HG03095 (cell line): ENCODE measurements around the gene MACF1.

Experiments
- ATAC-seq: cut with Tn5 transposase; IDR thresholded peaks from one replicate; pipeline ENCODE4 v1.9.1; 2021; ENCODE audit warnings: moderate library complexity; ENCODE audit not compliant: unreplicated experiment

The MACF1 gene

GRCh38 chr1:39391691-39392679 lies 187.5 kb downstream of the MACF1 start:
- no peak for ATAC-seq

GRCh38 chr1:39392851-39393573 lies 188.5 kb downstream of the MACF1 start:
- no peak for ATAC-seq

GRCh38 chr1:39393645-39394044 lies 189.2 kb downstream of the MACF1 start:
- ATAC-seq = no peak

- no peak for ATAC-seq
These were observed 189.6 kb downstream of the MACF1 start for GRCh38 chr1:39394059-39394458.

- ATAC-seq = no peak
These were observed 190.1 kb downstream of the MACF1 start for GRCh38 chr1:39394598-39394997.

GRCh38 chr1:39395357-39395831 lies 190.9 kb downstream of the MACF1 start:
- ATAC-seq = no peak

GRCh38 chr1:39396671-39397070 lies 192.2 kb downstream of the MACF1 start:
- no peak for ATAC-seq

- no peak for ATAC-seq
These were observed 193.0 kb downstream of the MACF1 start for GRCh38 chr1:39397487-39397886.

GRCh38 chr1:39398278-39399021 lies 194.0 kb downstream of the MACF1 start:
- no peak for ATAC-seq

GRCh38 chr1:39401106-39401505 lies 196.6 kb downstream of the MACF1 start:
- ATAC-seq = no peak

GRCh38 chr1:39404876-39405275 lies 200.4 kb downstream of the MACF1 start:
- ATAC-seq = no peak

- ATAC-seq = no peak
These were observed 200.9 kb downstream of the MACF1 start for GRCh38 chr1:39405358-39405757.

- ATAC-seq = no peak
These were observed 202.3 kb downstream of the MACF1 start for GRCh38 chr1:39406533-39407450.

- ATAC-seq = no peak
These were observed 203.0 kb downstream of the MACF1 start for GRCh38 chr1:39407510-39407895.

- peak; percentile 13 for ATAC-seq
These were observed 203.6 kb downstream of the MACF1 start for GRCh38 chr1:39407896-39408640.

- ATAC-seq = peak; percentile 61
These were observed 204.2 kb downstream of the MACF1 start for GRCh38 chr1:39408641-39409054.

GRCh38 chr1:39409055-39409816 lies 204.7 kb downstream of the MACF1 start:
- ATAC-seq = no peak

- no peak for ATAC-seq
These were observed 206.5 kb downstream of the MACF1 start for GRCh38 chr1:39410915-39411436.
